DMS114 treated with DMSO at 0.1 percent for 48 hours (cell line): ENCODE results near the gene CETN3.
"Not testable (repeated sequence)": the region's sequence is repeated elsewhere in the genome, so short reads cannot be mapped to it uniquely, and the experiment has no call there.

Source experiments
- DNase-seq: peaks from one replicate; lab custom pipeline; 2025; ENCODE audit not compliant: unreplicated experiment; lab: John Stamatoyannopoulos, UW

Gene CETN3

GRCh38 chr5:90383903-90384302 lies 25.7 kb downstream of the CETN3 start:
- no peak for DNase-seq

- no peak for DNase-seq
These were observed 28.2 kb downstream of the CETN3 start for GRCh38 chr5:90381213-90381929.

GRCh38 chr5:90379652-90380051 lies 29.9 kb downstream of the CETN3 start:
- no peak for DNase-seq

GRCh38 chr5:90378752-90379151 lies 30.8 kb downstream of the CETN3 start:
- no peak for DNase-seq

- DNase-seq: not testable (repeated sequence)
These were observed 38.3 kb downstream of the CETN3 start for GRCh38 chr5:90371269-90371668.

- DNase-seq: no peak
These were observed 40.9 kb downstream of the CETN3 start for GRCh38 chr5:90368454-90369246.

GRCh38 chr5:90367879-90368278 lies 41.7 kb downstream of the CETN3 start:
- DNase-seq: no peak

GRCh38 chr5:90366948-90367347 lies 42.6 kb downstream of the CETN3 start:
- no peak for DNase-seq

- DNase-seq: no peak
These were observed 44.2 kb downstream of the CETN3 start for GRCh38 chr5:90365328-90365727.

- DNase-seq: no peak
These were observed 50.3 kb downstream of the CETN3 start for GRCh38 chr5:90359073-90359920.

- DNase-seq: no peak
These were observed 52.9 kb downstream of the CETN3 start for GRCh38 chr5:90356622-90357021.

GRCh38 chr5:90356176-90356575 lies 53.4 kb downstream of the CETN3 start:
- no peak for DNase-seq

- DNase-seq: no peak
These were observed 53.9 kb downstream of the CETN3 start for GRCh38 chr5:90355635-90356034.

- DNase-seq: no peak
These were observed 56.3 kb downstream of the CETN3 start for GRCh38 chr5:90353254-90353653.

GRCh38 chr5:90351101-90351500 lies 58.5 kb downstream of the CETN3 start:
- DNase-seq: no peak

GRCh38 chr5:90347462-90347861 lies 62.1 kb downstream of the CETN3 start:
- DNase-seq: no peak

GRCh38 chr5:90345684-90346083 lies 63.9 kb downstream of the CETN3 start:
- no peak for DNase-seq

- no peak for DNase-seq
These were observed 64.9 kb downstream of the CETN3 start for GRCh38 chr5:90344689-90345088.

- DNase-seq: not testable (repeated sequence)
These were observed 65.8 kb downstream of the CETN3 start for GRCh38 chr5:90343731-90344130.

- no peak for DNase-seq
These were observed 67.0 kb downstream of the CETN3 start for GRCh38 chr5:90342576-90342975.
